Keratinocyte (primary cell): ENCODE measurements around the gene LSM4.

Source experiments
- CTCF ChIP-seq, 3 experiments: IDR thresholded peaks in 1 of 3; conservative IDR thresholded peaks in 1 of 3; optimal IDR thresholded peaks in 1 of 3; 2 replicates in 2 of 3; 3 replicates in 1 of 3; pipeline versions ENCODE3 to v1.5.1; 2011; ENCODE audit warnings: low read length in 3 of 3, mild to moderate bottlenecking in 3 of 3, moderate library complexity in 2 of 3, control low read depth in 1 of 3, inconsistent platforms in 1 of 3; ENCODE audit not compliant: insufficient read depth in 2 of 3; ENCODE audit errors: extremely low read depth in 1 of 3
- EZH2 ChIP-seq: IDR thresholded peaks from one replicate; pipeline ENCODE4 v1.6.1; 2012; ENCODE audit warnings: inconsistent platforms, mild to moderate bottlenecking, low read length, moderate library complexity

GRCh38 chr19:18329035-18329376 lies 6.1 kb upstream of the LSM4 start:
- no peak for TF ChIP-seq CTCF (optimal IDR thresholded peaks at IDR 0.05 in 1 of 3, IDR thresholded peaks at IDR 0.05 in 1 of 3, conservative IDR thresholded peaks at IDR 0.05 in 1 of 3; ENCODE audit: extremely low read depth in 1 of 3, insufficient read depth in 2 of 3, low read length in 3 of 3)
- no peak for TF ChIP-seq EZH2
